ENCODE data around the gene SAMD3.
"Not testable (repeated sequence)": the region's sequence is repeated elsewhere in the genome, so short reads cannot be mapped to it uniquely, and the experiment has no call there.

SAMD3 gene

DNA sequence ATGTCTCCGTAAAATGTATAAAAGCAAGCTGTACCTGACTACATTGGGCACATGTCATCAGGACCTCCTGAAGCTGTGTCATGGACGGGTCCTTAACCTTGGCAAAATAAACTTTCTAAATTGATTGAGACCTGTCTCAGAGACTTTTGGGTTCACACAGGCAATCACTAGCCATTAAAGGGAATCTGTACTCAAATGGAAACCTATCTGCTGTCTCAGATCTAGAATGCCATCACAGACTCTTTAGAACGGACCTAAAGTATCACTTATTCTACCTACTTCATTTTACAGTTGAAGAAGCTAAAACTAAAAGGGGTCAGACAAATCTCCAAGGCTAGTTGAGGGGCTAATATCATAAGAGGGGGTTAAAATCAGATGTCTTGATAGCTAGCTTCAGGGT, 11.1 kb downstream of the SAMD3 start:
- DNase-seq, result no peak

DNA sequence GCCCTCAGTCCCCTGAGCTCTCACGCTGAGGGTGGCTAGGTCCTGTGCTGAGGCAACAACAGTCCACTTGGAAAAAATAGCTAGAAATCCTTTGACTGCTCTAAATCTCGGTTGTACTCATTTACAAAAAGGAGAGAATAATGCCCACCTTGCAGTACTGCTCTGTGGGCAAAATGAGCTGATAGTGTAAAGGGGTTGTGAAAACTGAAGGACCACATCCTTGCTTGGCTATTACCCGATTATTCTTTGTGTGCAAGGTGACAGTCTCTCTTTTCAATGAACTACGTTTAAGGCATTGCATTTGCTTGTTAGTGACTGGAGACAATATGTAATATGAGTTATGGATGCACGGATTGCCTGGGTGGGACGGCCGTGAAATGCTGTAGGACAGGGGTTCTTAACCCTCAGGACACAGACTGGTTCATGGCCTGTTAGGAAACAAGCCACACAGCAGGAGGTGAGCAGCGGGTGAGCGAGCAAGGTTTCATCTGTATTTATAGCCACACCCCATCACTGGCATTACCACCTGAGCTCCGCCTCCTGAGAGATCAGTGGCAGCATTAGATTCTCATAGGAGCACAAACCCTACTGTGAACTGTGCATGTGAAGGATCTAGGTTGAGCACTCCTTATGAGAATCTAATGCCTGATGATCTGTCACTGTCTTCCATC, 14.6 kb downstream of the SAMD3 start:
- no peak for DNase-seq

DNA sequence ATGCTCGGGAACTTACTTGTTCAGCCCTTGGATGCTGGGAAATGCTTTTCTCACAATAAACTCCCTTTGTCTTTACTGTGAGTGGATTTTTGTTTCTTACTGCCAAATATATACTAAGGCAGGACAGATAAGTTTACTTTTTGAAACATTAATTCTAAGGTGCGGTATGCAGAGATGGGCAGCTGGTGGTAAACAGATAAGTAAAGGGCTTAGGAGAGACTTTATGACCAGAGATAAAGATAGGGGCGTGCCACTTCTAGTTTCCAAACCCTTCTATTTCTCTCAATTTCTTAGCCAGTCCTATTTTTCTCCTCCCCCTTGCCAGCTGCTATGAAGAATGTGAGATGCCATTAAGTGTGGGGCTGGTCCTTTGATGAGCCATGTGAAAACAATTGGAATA, 16.3 kb downstream of the SAMD3 start:
- DNase-seq, result no peak

DNA sequence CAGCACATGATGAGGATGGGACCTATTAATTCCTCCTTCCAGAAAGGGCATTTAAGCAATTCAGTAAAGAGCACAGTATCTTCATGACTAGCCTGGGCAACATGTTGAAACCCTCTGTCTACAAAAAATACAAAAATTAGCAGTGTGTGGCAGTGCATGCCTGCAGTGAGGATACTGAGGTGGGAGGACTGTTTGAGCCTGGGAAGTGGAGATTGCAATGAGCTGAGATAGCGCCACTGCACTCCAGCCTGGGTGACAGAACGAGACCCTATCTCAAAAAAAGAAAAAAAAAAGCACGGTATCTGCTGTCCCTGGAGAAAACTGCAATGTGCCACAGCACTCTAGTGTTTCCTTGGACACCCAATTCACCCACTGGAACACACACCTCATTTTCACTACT, 18.4 kb downstream of the SAMD3 start:
- no peak for DNase-seq

DNA sequence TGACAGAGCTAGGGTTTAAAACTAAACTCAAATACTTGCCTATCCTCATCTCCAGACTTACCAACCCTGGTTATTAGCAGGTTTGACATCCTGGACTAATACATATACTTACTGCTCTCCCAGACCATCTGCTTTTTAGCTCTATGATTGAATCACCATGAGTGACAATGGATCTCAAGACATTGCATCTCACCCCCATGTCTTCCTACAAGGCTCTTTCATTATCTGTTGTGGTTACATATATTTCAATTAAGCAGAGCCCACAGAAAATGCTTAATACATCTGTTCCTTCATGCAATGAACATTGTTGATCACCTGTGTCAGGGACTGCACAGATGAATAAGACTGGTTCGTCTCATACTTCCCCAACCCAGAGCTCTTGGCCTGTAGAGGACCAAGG, 19.4 kb downstream of the SAMD3 start:
- no peak for DNase-seq

DNA sequence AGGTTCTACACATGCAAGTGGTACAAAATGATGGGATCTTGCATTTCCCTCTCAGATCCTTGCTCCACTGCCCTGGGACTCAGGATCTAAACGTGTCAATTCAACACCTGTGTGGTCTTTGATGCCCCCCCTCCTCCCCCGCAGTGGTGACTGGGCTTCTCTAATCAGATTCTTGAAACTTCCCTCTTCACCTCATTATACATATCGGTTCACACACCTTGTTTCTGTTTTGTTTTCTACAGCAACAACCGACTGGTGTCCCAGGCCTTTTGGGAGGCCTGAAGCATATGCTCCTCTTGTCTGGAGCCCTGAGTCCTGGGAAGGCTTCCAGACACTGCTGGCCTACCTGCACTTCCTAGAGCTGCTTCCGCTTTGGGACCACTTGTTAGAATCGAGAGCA, 20.0 kb downstream of the SAMD3 start:
- no peak for DNase-seq

DNA sequence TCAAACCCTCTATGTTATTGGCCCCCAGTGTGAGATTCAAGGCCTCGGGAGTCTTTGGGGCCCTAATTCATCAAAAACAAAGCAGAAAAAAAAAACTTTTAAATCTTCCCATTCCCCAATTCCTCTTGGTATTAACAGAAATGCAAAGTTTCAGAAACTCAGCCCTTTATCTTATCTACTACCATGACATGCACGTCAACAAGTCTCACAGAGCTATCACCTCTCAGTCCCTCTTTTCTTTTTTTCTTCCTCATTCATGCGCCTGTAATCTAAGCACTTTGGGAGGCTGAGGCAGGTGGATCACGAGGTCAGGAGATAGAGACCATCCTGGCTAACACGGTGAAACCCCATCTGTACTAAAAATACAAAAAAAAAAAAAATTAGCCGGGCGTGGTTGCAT, 22.7 kb downstream of the SAMD3 start:
- no peak for DNase-seq

DNA sequence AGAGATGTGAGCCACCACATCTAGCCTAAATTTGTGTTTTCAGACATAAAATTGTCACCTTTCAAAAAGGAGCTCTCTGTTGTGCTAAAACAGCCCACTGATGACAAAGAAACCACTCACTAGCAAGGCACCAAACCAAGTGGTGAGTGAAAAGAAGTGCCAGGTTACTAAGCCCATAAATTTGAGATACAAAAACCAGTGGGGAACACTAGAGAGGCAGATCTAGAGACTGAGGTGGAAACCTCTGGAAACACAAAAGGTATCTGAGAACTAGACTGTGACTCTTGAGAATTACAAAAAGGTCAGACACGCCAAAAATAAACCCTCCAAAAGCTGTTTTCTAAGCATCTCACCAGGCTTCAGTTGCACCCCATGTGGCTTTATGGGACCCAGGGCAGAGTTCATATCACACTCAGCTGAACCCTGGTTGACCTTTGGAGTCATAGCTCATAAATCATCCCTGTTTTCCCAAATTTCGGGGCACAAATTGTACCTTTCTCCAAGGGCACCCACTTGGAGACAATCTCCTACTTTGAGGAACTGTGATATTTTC, 24.2 kb downstream of the SAMD3 start:
- no peak for DNase-seq

DNA sequence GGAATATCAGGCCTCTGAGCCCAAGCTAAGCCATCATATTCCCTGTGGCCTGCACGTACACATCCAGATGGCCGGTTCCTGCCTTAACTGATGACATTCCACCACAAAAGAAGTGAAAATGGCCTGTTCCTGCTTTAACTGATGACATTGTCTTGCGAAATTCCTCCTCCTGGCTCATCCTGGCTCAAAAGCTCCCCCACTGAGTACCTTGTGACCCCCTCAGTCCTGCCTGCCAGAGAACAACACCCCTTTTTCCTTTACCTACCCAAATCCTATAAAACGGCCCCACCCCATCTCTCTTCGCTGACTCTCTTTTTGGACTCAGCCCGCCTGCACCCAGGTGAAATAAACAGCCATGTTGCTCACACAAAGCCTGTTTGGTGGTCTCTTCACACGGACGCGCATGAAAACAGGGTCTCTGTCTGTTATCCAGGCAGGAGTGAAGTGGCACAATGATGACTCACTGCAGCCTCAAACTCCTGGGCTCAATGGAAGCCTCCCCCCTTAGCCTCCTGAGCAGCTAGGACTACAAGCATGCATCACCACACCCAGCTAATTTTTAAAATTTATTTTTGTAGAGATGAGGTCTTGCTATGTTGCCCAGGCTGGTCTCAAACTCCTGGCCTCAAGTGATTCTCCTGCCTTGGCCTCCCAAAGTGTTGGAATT, 24.8 kb downstream of the SAMD3 start:
- DNase-seq, result not testable (repeated sequence)

DNA sequence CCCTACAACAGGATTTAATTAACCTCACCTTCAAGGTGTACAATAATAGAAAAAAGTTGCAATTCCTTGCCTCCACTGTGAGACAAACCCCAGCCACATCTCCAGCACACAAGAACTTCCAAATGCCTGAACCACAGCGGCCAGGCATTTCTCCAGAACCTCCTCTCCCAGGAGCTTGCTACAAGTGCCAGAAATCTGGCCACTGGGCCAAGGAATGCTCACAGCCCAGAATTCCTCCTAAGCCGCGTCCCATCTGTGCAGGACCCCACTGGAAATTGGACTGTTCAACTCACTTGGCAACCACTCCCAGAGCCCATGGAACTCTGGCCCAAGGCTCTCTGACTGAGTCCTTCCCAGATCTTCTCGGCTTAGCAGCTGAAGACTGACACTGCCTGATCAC, 28.3 kb downstream of the SAMD3 start:
- not testable (repeated sequence) for DNase-seq

DNA sequence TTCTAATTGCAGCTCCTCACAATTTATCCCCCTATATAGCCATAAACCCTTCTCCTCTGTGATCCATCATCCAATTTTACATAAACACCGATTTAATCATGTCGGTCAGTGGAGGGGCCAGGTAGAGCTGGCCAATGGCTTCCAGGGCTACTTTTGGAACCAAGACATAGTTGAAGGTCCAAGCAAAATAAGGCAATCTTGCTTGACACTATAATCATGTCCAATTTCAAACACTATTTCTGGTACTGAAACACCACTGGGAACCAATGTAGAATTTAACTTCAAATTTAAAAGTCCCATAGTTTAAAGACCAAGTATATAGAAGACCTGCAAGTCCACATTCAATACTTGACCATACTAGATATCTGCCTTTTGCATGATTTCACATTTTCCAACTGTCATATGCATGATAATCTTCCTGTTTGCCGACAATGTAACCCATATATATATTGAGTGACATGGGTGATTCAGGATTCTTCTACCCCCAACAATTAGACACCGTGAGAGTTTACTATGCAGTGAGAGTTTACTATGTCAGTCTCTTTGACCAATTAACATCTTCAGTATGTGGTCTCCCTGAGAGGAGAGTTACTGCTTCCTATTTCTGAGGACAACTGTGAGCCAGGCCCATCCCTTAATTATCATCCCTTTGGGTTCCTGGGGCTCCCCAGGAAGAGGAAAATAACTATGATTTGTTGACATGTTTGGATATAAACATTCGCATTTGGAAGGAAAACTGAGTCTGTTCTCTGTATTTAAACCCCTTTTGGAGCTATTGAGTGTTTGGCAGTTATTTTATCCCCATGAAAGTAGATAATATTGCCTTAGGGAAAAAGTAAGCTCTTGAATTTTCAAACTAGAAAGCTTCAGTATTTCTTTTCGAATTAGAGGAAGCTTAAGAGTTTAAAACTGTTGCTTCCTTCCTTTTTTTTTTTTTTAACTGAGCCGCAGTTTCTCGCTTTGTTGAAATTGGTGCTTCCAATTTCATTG, 31.8 kb downstream of the SAMD3 start:
- no peak for DNase-seq

DNA sequence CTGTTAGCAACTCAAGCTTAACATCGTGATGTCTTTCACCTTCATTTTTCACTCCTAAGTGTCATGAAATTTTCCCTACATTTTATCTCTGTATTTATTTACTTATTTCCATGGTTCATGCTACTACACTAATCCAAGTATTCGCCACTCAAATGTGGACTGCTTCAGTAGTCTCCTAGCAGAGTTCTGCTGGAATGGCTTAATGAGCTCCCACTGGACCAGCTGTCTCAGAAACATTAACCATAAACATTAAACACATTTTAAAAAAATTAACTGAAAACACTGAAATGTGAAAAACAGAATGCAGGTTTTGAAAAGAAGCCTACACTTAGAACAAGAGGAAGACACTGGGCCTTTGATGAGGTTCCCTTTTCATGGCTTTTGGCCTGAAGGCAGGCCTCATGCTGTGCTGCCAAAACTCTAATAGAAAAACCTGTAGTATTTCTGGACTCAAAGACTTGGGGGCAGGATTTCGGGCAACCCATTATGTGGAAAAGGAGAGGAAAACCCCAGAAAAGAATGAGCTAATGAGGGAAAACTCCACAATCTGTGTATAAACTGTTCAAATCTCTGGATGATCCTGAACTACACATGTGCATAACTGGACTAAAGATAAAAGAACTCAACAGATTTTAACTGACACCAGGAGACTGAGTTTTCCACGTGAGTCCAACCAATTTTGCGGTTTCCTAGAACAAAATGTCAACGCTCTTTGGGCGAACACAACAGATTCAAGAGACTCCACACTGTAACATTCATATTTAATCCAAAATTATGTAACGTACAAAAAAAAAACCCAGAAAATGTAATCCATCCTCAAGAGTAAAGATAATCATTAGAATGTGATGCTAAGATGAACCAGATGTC, 33.0 kb downstream of the SAMD3 start:
- DNase-seq, result no peak

DNA sequence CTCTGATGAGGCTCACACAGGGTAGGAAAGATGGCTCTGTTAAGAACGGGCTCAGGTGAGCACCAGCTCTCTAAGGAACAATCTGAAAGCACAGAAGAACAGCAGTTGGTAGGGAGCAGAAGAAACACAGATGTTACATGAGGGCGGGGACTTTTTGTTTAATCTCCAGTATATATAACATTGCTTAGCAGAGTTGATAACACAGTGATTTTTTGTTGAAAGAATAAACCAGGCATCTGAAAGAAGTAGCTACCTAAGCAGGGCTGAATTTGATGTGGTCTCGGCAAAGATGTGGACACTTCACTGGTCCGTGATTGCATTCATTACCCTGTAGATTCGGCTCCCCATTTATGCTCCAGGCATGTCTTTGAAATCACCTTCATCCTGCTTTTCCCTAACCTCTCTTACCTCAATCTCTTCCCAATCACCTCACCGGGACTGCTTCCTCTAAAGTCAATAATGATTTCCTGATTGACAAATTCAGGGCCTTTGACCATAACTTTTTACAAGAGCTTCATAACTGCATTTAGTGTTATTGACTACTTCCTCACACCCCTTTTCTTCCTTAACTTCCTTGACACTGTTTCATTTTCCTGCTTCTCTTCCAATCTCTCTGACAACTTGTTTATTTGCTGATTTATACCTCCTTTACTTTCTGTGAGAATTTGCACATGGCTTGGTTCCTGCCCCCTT, 34.4 kb downstream of the SAMD3 start:
- no peak for DNase-seq

DNA sequence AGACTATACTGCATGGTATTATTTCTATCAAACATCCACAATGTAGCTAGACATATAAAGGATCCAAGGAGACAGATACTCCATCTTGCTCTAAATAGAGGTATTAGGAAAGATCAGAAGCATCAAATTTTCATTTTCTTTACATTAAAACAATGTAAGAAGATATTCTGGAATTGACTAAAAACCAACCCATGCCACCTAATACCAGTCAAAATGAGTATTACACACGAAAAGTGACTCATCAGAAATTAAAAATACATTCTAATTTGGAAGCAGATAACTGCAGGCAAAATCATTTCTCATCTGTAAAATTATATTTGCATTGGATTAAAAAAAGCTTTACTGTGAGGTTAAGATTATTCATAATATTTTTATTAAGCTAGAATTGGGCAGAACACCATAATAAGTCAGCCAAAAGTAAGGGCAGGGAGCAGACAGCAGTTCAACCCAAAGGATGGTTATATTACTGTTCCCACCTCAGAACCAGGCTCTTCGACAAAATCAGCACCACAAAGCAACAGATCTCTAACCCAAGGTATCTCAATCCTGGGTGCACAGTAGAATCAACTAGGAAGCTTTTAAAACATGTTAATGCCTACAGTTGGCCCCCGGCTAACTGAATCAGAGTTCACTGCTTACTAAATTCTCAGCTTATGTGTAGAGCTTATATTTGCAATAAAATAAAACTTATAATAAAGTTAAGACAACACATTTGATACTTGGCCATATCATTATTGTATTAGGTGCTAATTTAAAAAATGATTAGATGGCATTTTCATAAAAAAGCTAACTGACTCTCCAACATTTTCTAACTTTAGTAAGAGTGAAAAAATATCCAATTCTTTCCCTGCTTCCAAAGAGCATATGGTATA, 35.2 kb downstream of the SAMD3 start:
- DNase-seq, result no peak

DNA sequence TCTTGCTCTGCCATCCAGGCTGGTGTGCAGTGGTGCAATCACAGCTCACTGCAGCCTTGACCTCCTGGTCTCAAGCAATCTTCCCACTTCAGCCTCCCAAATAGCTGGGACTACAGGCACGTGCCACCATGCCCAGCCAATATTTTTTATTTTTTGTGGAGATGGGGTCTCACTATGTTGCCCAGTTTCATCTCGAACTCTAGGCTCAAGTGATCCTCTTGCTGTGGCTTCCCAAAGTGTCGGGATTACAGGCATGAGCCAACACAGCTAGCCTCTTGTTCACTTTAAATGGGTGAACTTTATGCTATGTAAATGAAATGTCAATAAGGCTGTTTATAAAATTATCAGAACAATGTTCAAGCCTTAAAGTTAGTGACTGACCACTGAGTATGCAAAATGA, 37.1 kb downstream of the SAMD3 start:
- DNase-seq, result no peak

DNA sequence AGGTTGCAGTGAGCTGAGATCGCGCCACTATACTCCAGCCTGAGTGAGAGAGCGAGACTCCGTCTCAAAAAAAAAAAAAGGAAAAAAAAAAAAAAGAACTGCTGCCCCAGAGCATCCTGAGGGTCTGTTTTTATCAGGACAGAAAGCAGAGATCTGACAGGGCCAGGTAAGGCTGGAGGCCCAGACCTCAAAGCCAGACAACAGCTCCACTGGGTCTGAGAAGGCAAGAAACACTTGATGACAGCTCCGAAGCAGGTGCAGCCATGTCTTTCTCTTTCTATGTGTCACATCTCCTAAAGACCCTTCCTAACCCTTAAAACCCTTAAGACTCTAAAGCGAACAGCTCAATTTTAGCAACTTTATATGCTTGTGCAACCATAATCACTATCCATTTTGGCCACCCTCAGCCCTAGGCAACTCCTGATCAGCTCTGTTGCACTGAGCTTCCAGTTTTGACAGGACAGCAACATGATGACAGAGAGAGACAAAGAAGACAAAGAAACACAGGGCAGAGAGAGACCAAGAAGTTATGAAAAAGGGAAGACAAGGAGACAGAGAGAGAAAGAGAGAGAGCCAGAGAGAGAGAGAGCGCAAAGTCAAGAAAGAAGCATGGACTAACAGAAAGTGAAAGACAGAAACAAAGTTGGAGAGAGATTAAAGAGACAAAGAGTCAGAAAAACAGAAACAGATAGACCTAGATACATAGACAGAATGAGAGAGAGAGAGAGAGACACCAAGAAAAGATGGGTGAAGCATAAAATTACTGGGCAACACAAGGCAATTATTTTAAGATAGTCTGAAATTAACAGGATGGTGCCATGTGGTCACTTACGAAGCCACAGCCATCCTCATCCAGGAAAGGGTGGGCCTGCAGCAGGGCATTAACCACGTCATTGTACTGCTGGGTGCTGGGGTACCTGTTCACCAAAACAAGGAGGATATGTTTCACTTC, 39.2 kb downstream of the SAMD3 start:
- DNase-seq, result peak; percentile 6

DNA sequence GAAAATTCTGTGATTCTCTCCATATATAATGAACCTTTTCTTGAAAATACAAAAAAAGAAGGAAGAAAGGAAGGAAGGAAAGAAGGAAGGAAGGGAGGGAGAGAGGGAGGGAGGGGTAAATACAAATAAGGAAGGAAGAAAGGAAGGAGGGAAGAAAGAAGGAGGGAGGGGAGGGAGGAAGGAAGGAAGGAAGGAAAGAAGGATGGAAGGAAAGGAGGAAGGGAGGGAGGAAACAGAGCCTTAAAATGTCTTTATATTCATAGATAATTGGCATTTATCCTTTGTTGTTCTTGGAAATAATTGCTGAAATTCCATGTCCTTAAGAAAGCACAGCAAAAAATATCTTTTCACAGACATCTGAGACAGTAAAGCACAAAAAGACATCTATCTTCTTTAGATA, 40.3 kb downstream of the SAMD3 start:
- no peak for DNase-seq

DNA sequence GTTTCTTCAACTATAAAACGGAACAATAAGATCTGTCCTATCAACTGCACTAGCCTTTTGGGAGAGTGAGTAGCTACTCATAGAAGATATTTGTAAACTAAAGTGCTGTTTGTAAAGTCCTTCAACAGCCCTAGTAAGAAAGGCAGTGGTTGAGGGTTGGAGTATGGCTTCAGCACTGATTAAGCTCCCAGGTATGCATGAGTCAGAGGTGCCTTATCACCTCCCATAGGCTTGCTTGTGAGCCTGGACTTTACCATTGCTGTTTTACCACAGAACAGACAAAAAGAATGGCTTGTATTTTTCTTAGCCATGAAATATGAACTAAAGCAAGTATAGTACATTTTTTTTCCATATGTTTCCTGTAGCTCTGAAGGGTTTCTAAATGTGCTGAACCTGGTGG, 44.1 kb downstream of the SAMD3 start:
- DNase-seq, result no peak

DNA sequence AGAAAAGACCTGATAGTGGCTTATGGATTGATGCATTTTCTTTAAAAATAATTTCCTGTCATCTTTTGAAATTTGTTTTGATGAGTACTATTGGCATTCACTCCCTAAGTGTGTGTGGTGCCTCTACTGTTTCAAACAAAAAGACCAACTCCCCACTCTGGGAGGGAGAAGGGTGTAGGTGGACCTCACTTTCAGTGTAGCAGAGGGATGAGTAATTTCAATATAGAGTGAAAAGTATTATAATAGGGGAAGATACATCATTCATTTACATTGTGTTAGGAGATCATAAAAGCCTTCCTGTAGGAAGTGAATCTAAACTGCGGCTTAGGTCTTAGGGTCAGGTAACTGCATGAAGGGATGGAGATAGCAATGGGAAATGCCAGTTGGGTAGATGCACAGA, 46.4 kb downstream of the SAMD3 start:
- DNase-seq, result no peak

All from effector CD8-positive, alpha-beta T cell (primary cell).